Dedifferentiated amniotic fluid mesenchymal stem cell (primary cell): ENCODE data around the gene CTSD.

ENCODE experiments used
- DNase-seq: peaks from one replicate; pipeline ENCODE4 v3.0.0-alpha.2; 2016; ENCODE audit errors: extremely low spot score

Gene CTSD

DNA sequence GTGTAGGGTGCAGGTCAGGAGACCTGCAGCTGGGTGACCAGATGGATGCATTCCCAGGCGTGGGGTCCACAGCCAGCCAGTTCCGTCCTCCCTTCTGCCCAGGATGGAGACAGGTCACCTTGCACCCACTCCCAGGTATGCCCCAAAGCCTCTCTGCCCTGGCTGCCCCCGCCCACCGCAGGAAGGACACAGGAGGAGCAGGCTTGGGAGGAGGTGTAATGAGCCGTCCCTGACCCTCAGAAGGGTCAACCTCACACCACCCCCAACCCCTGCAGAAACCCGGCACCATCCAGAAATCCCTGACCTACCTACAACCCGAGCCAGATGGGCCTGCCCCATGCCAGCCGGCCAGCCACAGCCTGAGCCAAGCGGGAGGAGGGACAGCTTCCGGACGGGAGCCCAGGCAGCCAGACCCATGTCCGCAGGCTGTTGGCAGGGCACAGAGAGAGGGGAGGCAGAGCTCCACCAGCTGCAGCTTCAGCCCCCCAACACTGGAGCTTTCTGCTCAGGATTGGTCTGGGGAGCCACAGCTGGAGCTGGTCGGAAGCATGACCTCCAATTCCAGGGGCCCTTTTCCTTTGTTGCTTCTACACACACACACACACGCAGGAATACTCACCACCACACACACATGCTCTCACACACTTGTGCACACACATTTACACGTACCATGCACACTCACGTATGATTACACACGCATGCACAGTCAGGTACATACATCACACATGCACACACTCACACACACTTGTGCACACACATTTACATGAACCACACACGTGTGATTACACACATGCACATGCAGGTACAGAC, 18.6 kb downstream of the CTSD start:
- no peak for DNase-seq

GRCh38 chr11:1744137-1744886, 19.4 kb downstream of the CTSD start:
- DNase-seq: no peak

- DNase-seq: no peak
Measured at GRCh38 chr11:1743585-1744136, 20.1 kb downstream of the CTSD start.

- DNase-seq: no peak
Measured at GRCh38 chr11:1742869-1743584, 20.7 kb downstream of the CTSD start.

DNA sequence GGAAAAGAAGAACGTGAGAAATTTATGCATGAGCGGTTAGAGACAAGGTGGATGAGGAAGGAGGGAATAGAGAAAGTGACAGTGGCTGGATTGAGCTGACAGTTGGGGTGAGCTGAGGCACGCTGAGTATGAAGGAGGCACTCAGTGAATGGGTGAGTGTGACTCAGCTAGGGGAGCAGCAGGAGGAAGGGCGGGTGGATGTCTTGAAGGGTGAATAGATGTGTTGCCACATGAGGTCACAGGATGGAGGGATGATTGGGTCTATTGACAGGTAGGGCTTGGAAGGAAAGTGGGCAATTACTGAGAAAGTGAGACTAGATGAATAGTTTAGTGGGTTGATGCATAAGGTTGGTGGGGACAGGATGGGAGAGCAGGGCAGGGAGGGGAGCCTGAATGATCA, 21.4 kb downstream of the CTSD start:
- DNase-seq: no peak

DNA sequence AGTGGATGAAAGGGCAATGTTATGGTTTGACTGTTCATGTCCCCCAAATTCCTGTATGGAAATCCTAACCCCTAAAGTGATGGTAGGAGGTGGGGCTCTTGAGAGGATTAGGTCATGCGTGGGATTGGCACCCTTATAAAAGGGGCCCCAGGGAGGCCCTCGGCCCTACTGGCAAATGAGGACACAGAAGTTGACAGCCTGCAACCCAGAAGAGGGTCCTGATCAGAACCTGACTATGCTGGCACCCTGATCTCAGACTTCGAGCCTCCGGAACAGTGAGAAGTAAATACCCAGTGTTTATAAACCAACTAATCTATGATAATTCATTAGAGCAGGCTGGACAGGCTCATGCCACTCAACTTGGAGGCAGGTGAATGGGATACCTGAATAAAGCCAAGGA, 22.0 kb downstream of the CTSD start:
- no peak for DNase-seq

GRCh38 chr11:1740786-1741530, 22.8 kb downstream of the CTSD start:
- no peak for DNase-seq

DNA sequence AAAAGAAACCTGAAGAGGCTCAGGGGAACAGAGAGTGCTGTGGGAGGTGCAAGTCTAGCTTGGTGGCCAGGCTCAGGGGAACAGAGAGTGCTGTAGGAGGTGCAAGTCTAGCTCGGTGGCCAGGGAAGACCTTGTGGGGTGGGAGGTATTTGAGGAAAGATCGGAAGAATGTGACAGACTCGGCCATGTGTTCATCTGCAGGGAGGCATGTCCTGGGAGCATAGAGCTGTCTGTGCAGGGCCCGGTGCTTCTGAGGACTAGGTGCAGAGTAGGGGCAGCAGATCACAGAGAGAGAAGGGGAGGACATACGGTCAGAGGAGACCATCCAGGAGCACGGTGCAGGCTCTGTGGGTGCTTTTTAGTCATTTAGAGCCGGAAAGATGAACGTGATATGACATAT, 24.2 kb downstream of the CTSD start:
- DNase-seq: no peak

- no peak for DNase-seq
Measured at GRCh38 chr11:1738380-1738779, 25.3 kb downstream of the CTSD start.

- DNase-seq: no peak
Measured at GRCh38 chr11:1737080-1737757, 26.5 kb downstream of the CTSD start.

- DNase-seq: no peak
Measured at GRCh38 chr11:1736447-1736992, 27.2 kb downstream of the CTSD start.

GRCh38 chr11:1735271-1735670, 28.5 kb downstream of the CTSD start:
- no peak for DNase-seq

GRCh38 chr11:1734641-1735081, 29.1 kb downstream of the CTSD start:
- no peak for DNase-seq

- DNase-seq: no peak
Measured at GRCh38 chr11:1733716-1734640, 29.7 kb downstream of the CTSD start.

- DNase-seq: no peak
Measured at GRCh38 chr11:1733009-1733715, 30.6 kb downstream of the CTSD start.

- DNase-seq: no peak
Measured at GRCh38 chr11:1732418-1733008, 31.2 kb downstream of the CTSD start.

DNA sequence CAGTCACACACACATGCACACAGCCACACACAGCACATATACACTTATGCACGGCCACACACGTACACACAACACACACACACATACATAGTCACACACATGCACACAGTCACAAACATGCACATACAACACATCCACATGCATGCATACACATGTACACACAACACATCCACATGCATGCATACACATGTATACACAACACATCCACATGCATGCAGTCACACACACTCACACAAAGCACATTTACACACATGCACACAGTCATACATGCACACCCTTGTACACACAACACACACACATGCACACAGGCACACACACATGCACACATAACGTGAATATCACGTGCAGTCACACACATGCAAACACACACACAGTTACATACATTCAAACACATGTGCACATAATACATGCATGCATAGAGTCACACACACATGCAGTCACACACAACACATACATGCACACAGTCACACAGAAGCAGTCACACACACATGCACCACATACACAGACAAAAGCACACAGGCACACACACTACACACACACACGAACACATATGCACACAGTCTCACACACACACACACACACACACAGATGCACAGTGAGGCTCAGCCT, 32.2 kb downstream of the CTSD start:
- DNase-seq: no peak

DNA sequence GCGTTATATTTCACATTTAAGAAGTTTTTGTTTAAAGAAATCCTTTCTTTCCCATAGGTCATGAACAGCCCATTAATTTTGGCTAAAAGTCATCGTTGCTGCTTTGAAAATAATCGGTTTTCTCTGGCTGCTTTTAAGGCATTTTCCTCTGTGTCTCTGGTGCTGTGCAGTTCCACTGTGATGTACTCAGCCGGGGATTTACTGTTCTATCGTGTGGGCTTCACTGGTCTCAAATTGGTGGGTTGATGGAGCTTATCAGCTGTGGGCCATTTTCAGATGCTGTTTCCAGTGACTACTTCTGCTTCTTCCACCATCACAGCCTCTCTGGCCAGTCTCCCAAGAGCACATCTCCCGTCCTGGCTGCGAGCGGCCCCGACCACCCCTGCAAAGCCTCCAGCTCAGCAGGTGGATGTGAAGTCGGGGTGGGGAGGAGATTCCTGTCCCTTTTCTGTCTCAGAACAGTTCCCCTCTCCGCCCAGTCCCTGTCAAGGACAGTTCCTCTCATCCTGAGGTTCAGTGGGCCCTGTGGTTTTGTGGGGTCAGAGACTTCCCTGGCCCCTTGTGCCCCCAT, 33.6 kb downstream of the CTSD start:
- DNase-seq: no peak
